ENCODE data around the gene CEACAM21.

Gene CEACAM21

DNA sequence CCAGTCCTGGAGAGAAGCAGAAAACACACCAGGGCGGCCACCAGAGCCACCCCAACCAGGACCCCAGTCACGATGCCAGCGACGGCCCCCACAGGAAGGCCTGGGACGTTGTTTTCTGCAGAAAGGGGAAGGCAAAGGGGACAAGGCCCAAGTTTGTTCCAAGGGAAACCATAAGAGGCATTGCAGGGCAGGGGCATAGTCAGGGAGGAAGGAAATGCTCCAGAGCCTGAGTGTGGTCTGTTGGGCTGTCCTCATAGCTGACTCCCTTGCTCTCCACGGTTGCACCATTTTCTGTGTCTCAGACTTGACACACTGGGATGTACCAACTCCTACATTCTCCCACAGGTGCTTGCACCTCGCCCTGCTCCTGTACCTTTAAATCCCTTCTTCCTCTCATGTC, 45.7 kb downstream of the CEACAM21 start:
- no peak for DNase-seq

DNA sequence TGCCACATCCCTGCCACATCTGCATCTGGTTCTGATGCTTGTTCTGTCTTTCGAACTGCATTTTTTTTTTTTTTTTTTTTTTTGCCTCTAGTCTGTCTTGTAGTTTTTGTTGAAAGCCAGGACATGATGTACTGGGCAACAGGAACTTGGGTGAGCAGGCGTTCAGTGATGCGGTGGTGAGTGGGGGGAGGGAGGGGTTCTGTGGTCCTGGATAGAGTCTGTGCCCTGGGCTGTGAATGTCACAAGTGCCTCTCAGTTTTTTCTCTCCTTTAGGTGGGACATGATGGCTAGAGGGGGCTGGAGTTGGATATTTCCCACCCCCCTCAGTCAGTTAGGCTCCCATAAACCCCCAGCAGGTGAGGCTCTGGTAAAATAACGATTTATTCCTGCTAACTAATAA, 47.4 kb downstream of the CEACAM21 start:
- no peak for DNase-seq

DNA sequence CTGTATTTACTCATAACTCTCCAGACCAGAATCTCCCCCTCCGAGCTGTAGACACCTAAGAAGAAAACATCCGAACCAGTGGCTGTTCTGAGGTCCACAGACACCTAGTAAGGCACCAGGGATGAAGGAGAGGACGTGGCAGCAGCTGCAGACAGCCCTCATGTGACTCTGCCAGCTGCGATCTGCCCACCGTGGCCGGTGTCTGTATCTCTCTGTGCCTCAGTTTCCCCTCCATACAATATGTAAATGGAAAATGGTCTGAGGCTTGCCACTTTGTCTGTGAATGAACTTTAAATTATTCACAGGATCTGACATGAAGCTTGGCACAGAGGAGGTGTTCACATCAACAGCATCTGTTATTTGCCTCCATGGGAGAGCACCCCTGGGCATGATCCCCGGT, 48.5 kb downstream of the CEACAM21 start:
- no peak for DNase-seq

DNA sequence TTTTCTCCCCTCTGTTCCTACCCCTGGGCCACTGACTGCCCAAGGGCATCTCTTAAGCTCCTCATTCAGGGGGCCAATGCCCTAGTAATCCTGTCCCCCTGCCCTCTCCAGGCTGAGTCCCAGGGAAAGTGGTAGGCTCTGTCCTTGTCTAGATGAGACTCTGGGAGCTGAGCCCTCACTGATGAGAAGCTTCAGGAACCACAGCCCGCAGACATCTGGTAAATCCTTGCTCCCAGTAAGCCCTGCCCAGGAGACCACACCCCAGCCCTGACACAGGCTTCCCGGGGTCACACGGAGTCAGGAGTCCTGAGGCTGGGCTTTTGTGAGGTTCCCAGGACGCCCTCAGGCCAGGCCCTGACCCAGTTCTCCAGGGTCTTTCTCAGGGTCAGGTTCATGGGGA, 49.0 kb downstream of the CEACAM21 start:
- no peak for DNase-seq

DNA sequence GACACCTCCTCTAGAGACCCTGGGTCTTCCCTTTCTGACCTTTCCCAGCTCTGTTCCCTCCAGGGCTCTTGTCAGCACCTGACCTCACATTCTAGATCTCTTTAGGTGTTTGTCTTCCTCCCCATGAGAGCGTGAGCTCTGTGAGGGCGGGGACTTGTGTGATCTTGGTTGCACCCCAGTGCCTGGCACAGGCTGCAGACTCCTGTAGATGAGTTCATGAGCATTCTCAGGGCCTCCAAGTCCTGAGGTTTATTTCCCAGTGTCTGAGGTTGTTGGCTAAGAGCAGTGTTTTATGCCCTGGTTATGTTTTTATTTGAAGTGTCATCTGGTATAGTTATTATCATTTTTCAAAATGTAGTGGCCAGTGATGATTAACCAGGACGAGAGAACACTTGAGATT, 50.3 kb downstream of the CEACAM21 start:
- DNase-seq, result no peak

DNA sequence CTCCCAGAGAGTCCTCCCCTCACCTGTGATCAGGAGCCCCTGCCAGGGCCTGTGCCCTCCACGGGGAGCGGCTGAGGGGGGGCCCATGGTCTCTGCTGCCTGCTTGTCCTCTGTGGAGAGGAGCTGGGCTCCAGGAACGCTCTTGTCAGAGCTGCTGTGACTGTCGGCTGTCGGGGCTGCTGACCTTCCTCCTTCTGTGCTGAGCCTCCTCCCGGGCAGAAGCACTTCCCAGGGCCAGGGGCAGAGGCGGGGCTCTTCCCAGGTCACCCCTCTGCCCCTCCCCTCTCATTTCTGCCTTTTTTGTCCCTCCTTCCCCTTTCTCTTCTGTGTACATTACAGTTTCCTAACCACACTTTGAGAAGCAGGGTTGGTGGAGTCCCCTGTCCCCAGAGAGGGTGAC, 50.9 kb downstream of the CEACAM21 start, which contains the start of gene CEACAM4:
Gene CEACAM4 (minus strand): TSS at position 198 of the 400 bp plus-strand sequence. CDS start 111 bp downstream, at position 87.
- no peak for DNase-seq

DNA sequence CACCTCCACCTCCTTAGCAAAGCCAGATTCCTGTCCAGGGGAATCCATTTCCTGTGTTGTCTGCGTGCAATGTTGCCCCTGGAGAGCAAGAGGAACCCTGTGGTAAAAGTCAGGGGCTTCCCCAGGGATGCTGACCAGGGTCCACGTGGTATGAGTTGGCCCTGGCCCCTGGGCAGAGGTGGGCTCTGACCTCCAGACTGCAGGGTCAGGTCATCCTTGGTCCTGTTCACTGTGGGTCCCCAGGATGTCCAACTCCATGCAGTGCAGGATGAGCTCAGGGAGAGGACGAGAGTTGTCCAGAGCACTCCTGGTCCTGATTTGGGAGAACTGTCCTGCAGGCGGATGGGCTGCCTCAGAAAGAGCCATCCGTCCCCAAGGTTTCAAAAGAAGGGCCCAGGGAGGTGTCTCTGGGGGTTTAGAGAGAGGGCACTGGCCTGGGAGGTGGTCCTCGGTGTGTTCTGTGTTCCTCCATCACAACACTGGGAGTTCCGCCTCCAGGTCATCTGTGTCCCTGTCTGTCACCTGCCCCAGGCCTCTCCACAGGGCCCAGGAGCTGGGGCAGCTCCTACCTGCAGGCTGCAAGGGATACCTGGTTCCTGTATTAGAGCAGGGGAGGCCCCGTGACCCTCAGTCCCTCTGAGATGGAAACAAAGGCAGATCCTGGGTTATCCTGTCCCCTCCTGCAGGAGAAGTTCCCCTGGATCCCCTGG, 52.2 kb downstream of the CEACAM21 start:
- DNase-seq, result no peak

Measured in SHP77 treated with DMSO at 0.1 percent for 48 hours (cell line).